ENCODE results near the gene STRIP1. TPM values are rescaled to one million over a fixed set of nuclear protein-coding genes. Genes with fewer than 3 reads are reported as not detected.

STRIP1 gene
- total RNA-seq, 2 experiments from 2014 or later = 42.2 to 45.5 TPM

DNA sequence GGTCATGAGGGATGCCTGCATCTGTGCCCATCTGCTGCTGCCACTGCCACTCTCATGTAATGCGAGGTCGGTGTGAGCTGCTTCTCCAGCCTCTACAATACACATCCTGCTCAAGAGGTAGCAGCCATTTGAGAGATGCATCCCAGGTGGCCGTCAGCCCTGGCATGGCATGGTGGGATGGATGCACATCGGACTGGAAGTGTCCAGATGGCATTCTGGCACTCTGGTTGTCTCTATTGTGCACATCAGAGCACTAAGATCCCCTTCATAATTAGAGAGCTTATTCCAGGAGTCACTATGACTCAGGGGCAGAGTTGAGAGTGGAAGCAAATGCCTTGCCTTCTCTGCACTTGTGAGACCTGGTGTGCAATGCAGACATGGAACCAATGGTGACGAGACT is 3.8 kb downstream of the STRIP1 start:
- Histone ChIP-seq H4K20me1 (ENCODE audit: insufficient read depth, low read length) (no peaks in the 10 kb centered on the region), H2AFZ (ENCODE audit: low read length) (no peak overlapping the region), H3K4me1 (ENCODE audit: insufficient read depth, low read length, poor library complexity, severe bottlenecking) (peaks cover 18% of the 10 kb centered on the region), H3K9me2 (ENCODE audit: insufficient read depth, low read length) (no peaks in the 10 kb centered on the region), H3K36me3 (ENCODE audit: insufficient read depth, low read length) (peaks cover 65% of the 10 kb centered on the region), H3K4me3 (ENCODE audit: low read depth, low read length, poor library complexity, severe bottlenecking) (no peak overlapping the region), H3K4me2 (ENCODE audit: low read length) (no peak overlapping the region), H3K9me3 (ENCODE audit: low read length) (no peaks in the 10 kb centered on the region), H3K27ac (ENCODE audit: low read depth, low read length, poor library complexity, severe bottlenecking) (no peak overlapping the region), H3K79me2 (ENCODE audit: insufficient read depth, low read depth, low read length) (peaks cover 31% of the 10 kb centered on the region)
- intact Hi-C loops (cut with micrococcal nuclease; ENCODE audit: unreplicated experiment) = no loop called here
- BruUV-seq (replicated peaks) = no TSS peak
- TF ChIP-seq EZH2phosphoT487 (IDR thresholded peaks at IDR 0.05; ENCODE audit: borderline replicate concordance, low read depth, low read length) = no peak
- TF ChIP-seq, protein P1, sequence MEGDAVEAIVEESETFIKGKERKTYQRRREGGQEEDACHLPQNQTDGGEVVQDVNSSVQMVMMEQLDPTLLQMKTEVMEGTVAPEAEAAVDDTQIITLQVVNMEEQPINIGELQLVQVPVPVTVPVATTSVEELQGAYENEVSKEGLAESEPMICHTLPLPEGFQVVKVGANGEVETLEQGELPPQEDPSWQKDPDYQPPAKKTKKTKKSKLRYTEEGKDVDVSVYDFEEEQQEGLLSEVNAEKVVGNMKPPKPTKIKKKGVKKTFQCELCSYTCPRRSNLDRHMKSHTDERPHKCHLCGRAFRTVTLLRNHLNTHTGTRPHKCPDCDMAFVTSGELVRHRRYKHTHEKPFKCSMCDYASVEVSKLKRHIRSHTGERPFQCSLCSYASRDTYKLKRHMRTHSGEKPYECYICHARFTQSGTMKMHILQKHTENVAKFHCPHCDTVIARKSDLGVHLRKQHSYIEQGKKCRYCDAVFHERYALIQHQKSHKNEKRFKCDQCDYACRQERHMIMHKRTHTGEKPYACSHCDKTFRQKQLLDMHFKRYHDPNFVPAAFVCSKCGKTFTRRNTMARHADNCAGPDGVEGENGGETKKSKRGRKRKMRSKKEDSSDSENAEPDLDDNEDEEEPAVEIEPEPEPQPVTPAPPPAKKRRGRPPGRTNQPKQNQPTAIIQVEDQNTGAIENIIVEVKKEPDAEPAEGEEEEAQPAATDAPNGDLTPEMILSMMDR (conservative IDR thresholded peaks at IDR 0.05; ENCODE audit: low read length) = no peak
- POLR2A ChIA-PET = interaction anchor here (0.6 kb wide), 1 partner anchor 1188 kb away, joined by 4 read pairs; no protein-coding TSS in a partner anchor
- DNase-seq (ENCODE audit: low spot score) = no peak
- CTCF ChIA-PET (ENCODE audit: unreplicated experiment) = no interaction called here

DNA sequence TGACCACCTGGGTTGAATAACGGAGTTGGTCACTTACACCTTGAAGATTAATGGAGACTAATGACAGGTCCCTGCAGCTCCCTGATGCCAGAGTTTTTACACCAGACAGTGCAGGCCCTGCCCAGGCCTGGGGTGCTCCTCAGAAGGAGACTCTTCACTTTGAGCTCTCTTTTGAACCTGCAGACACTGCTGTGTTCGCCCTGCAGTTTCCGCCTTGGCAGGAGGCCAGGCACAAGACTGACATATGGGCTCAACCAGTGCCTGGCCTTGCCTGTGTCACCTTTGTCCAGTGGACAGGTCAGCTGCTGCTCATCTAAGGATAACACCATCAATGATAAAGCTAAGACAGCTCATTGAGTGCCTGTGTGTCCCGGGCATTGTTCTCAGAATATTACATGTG is 5.2 kb downstream of the STRIP1 start:
- no peak overlapping the region for H2AFZ ChIP-seq (ENCODE audit: low read length)
- no peaks in the 10 kb centered on the region for H4K20me1 ChIP-seq (ENCODE audit: insufficient read depth, low read length)
- no peaks in the 10 kb centered on the region for H3K9me2 ChIP-seq (ENCODE audit: insufficient read depth, low read length)
- DNase-seq (ENCODE audit: low spot score) = no peak
- BruUV-seq (replicated peaks) = no TSS peak
- no peak overlapping the region for H3K4me3 ChIP-seq (ENCODE audit: low read depth, low read length, poor library complexity, severe bottlenecking)
- H3K4me1 ChIP-seq (ENCODE audit: insufficient read depth, low read length, poor library complexity, severe bottlenecking) = peaks cover 12% of the 10 kb centered on the region
- intact Hi-C loops (cut with micrococcal nuclease; ENCODE audit: unreplicated experiment) = no loop called here
- no peaks in the 10 kb centered on the region for H3K9me3 ChIP-seq (ENCODE audit: low read length)
- no peak overlapping the region for H3K27ac ChIP-seq (ENCODE audit: low read depth, low read length, poor library complexity, severe bottlenecking)
- no peak overlapping the region for H3K4me2 ChIP-seq (ENCODE audit: low read length)
- ChIA-PET CTCF (ENCODE audit: unreplicated experiment) (no interaction called here), POLR2A (interaction anchor here (1.5 kb wide), 1 partner anchor 54 kb away, joined by 3 read pairs; no protein-coding TSS in a partner anchor)
- peaks cover 79% of the 10 kb centered on the region for H3K36me3 ChIP-seq (ENCODE audit: insufficient read depth, low read length)
- TF ChIP-seq EZH2phosphoT487 (IDR thresholded peaks at IDR 0.05; ENCODE audit: borderline replicate concordance, low read depth, low read length) = no peak
- TF ChIP-seq, protein P1 (conservative IDR thresholded peaks at IDR 0.05; ENCODE audit: low read length) = no peak
- H3K79me2 ChIP-seq (ENCODE audit: insufficient read depth, low read depth, low read length) = peaks cover 30% of the 10 kb centered on the region

DNA sequence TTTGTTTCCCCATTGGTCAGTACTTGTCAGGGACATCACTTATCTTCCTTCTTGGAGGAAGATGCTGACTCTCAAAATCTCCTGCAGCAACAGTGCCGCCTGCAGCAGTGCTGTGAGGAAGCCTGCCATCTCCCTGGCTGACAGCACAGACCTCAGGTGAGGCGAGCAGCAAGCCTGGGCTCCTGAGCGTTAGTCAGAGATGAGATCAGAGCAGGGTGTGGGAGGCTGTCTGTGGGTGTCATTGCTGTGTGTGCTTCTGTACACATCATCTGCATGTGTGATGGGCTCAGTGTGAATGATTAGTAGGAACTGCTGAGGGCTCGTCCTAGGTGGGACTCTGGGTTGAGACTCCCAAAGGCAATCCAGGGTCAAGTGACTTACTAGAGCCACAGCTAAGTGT is 6.1 kb downstream of the STRIP1 start:
- H3K27ac ChIP-seq (ENCODE audit: low read depth, low read length, poor library complexity, severe bottlenecking) = no peak overlapping the region
- H3K4me2 ChIP-seq (ENCODE audit: low read length) = no peak overlapping the region
- ChIA-PET POLR2A (interaction anchor here (1.5 kb wide), 1 partner anchor 55 kb away, joined by 3 read pairs; no protein-coding TSS in a partner anchor), CTCF (ENCODE audit: unreplicated experiment) (no interaction called here)
- BruUV-seq (replicated peaks) = no TSS peak
- no peak for DNase-seq (ENCODE audit: low spot score)
- intact Hi-C loops (cut with micrococcal nuclease; ENCODE audit: unreplicated experiment) = no loop called here
- no peaks in the 10 kb centered on the region for H3K9me3 ChIP-seq (ENCODE audit: low read length)
- no peaks in the 10 kb centered on the region for H4K20me1 ChIP-seq (ENCODE audit: insufficient read depth, low read length)
- H2AFZ ChIP-seq (ENCODE audit: low read length) = no peak overlapping the region
- peaks cover 88% of the 10 kb centered on the region for H3K36me3 ChIP-seq (ENCODE audit: insufficient read depth, low read length)
- no peaks in the 10 kb centered on the region for H3K9me2 ChIP-seq (ENCODE audit: insufficient read depth, low read length)
- no peak for TF ChIP-seq EZH2phosphoT487 (IDR thresholded peaks at IDR 0.05; ENCODE audit: borderline replicate concordance, low read depth, low read length)
- TF ChIP-seq, protein P1 (conservative IDR thresholded peaks at IDR 0.05; ENCODE audit: low read length) = no peak
- peaks cover 21% of the 10 kb centered on the region for H3K79me2 ChIP-seq (ENCODE audit: insufficient read depth, low read depth, low read length)
- H3K4me1 ChIP-seq (ENCODE audit: insufficient read depth, low read length, poor library complexity, severe bottlenecking) = peaks cover 8% of the 10 kb centered on the region
- H3K4me3 ChIP-seq (ENCODE audit: low read depth, low read length, poor library complexity, severe bottlenecking) = no peak overlapping the region
